HepG2 (cell line): ENCODE data around the gene PTGR1. TPM values are rescaled to one million over a fixed set of nuclear protein-coding genes. Genes with fewer than 3 reads are reported as not detected.
A peak's percentile ranks its signal among the peaks of the same experiment; 100 is the strongest.

Source experiments
- HNRNPLL ChIP-seq: fragments of 200-400 bp; formaldehyde crosslinking; IDR thresholded peaks from 2 replicates; pipeline ENCODE4 v1.6.1; 2017; ENCODE audit warnings: mild to moderate bottlenecking, low read depth, low read length; ENCODE audit not compliant: poor library complexity, severe bottlenecking
- NAIF1 ChIP-seq: sonication (generic); formaldehyde crosslinking; IDR thresholded peaks from 2 replicates; pipeline ENCODE4 v1.5.0; 2020; ENCODE audit warnings: mild to moderate bottlenecking, missing genetic modification reagents, borderline replicate concordance
- RBFOX2 ChIP-seq: fragments of 200-400 bp; formaldehyde crosslinking; IDR thresholded peaks from 2 replicates; pipeline ENCODE4 v1.6.1; 2017; ENCODE audit warnings: low read depth, mild to moderate bottlenecking, low read length
- SYNCRIP ChIP-seq: fragments of 200-400 bp; formaldehyde crosslinking; IDR thresholded peaks from 2 replicates; pipeline ENCODE4 v1.6.1; 2018; ENCODE audit warnings: mild to moderate bottlenecking, low read depth, low read length; ENCODE audit not compliant: insufficient read depth
- ZFP62 ChIP-seq: sonication (generic); formaldehyde crosslinking; IDR thresholded peaks from 2 replicates; pipeline ENCODE4 v1.4.0; 2020; ENCODE audit warnings: missing genetic modification reagents
- ZFX ChIP-seq: sonication (generic); formaldehyde crosslinking; IDR thresholded peaks from 2 replicates; pipeline ENCODE4 v1.4.0; 2020; ENCODE audit warnings: mild to moderate bottlenecking, low read depth, missing genetic modification reagents, moderate library complexity
- ZKSCAN1 ChIP-seq: fragments of 150-350 bp; IDR thresholded peaks from 2 replicates; pipeline ENCODE4 v1.6.1; 2014; ENCODE audit warnings: low read length
- ZMYM4 ChIP-seq: sonication (generic); formaldehyde crosslinking; IDR thresholded peaks from 2 replicates; pipeline ENCODE4 v1.8.1; 2023; ENCODE audit warnings: mild to moderate bottlenecking, missing genetic modification reagents
- ZNF235 ChIP-seq: sonication (generic); formaldehyde crosslinking; IDR thresholded peaks from 2 replicates; pipeline ENCODE4 v1.8.1; 2023; ENCODE audit warnings: mild to moderate bottlenecking, missing genetic modification reagents, borderline replicate concordance
- ZNF550 ChIP-seq: sonication (generic); formaldehyde crosslinking; IDR thresholded peaks from 2 replicates; pipeline ENCODE4 v1.4.0; 2020; ENCODE audit warnings: mild to moderate bottlenecking, missing genetic modification reagents, borderline replicate concordance
- ZNF761 ChIP-seq: sonication (generic); formaldehyde crosslinking; conservative IDR thresholded peaks from 2 replicates; pipeline ENCODE4 v1.4.0; 2020; ENCODE audit warnings: mild to moderate bottlenecking, missing genetic modification reagents
- ZSCAN12 ChIP-seq: sonication (generic); formaldehyde crosslinking; IDR thresholded peaks from 2 replicates; pipeline ENCODE4 v1.9.0; 2021; ENCODE audit warnings: mild to moderate bottlenecking, missing genetic modification reagents
- polyA plus RNA-seq, 8 experiments: library from polyadenylated mRNA; depleted of rRNA in 3 of 8; stranded (reverse) in 7 of 8; unstranded in 1 of 8; fragments of >200 nt; fragmentation: Illumina TruSeq in 4 of 8; extraction: Trizol in 4 of 8; gene quantifications; 2 replicates each; pipeline versions ENCODE4 v1.2.1 to v1.2.3, GENCODE V29; 2011 to 2016; ENCODE audit warnings: low read depth in 4 of 8, missing spikeins in 1 of 8, mixed read lengths in 1 of 8; ENCODE audit not compliant: insufficient read depth in 1 of 8
- total RNA-seq, 5 experiments: library from RNA; depleted of rRNA; stranded (reverse); fragments of >200 nt; fragmentation: Illumina TruSeq; extraction: Trizol; gene quantifications; 2 replicates each; pipeline ENCODE4 v1.2.3, GENCODE V29; 2016; ENCODE audit warnings: low read depth in 1 of 5
- TF ChIP-seq, protein P1 (sequence below): sonication (generic); formaldehyde crosslinking; IDR thresholded peaks from 2 replicates; pipeline ENCODE4 v1.4.0; 2020; ENCODE audit warnings: mild to moderate bottlenecking, missing genetic modification reagents
- TF ChIP-seq, protein P2 (sequence below): sonication (generic); formaldehyde crosslinking; IDR thresholded peaks from 2 replicates; pipeline ENCODE4 v1.5.1; 2020; ENCODE audit warnings: missing genetic modification reagents, mild to moderate bottlenecking, borderline replicate concordance
- TF ChIP-seq, protein P3 (sequence below): sonication (generic); formaldehyde crosslinking; IDR thresholded peaks from 2 replicates; pipeline ENCODE4 v1.9.0; 2022; ENCODE audit warnings: missing genetic modification reagents, mild to moderate bottlenecking, borderline replicate concordance
- TF ChIP-seq, protein P4 (sequence below): sonication (generic); formaldehyde crosslinking; IDR thresholded peaks from 2 replicates; pipeline ENCODE4 v1.4.0; 2020; ENCODE audit warnings: low read depth, missing genetic modification reagents
- TF ChIP-seq, protein P5 (sequence below): sonication (generic); formaldehyde crosslinking; IDR thresholded peaks from 2 replicates; pipeline ENCODE4 v1.4.0; 2020; ENCODE audit warnings: missing genetic modification reagents

Gene PTGR1
- total and polyA plus RNA-seq, 2 of the 13 experiments (the other 11 are each of a cell fraction or from before 2014, with no cell fraction given): 6.0 to 15.8 TPM

DNA sequence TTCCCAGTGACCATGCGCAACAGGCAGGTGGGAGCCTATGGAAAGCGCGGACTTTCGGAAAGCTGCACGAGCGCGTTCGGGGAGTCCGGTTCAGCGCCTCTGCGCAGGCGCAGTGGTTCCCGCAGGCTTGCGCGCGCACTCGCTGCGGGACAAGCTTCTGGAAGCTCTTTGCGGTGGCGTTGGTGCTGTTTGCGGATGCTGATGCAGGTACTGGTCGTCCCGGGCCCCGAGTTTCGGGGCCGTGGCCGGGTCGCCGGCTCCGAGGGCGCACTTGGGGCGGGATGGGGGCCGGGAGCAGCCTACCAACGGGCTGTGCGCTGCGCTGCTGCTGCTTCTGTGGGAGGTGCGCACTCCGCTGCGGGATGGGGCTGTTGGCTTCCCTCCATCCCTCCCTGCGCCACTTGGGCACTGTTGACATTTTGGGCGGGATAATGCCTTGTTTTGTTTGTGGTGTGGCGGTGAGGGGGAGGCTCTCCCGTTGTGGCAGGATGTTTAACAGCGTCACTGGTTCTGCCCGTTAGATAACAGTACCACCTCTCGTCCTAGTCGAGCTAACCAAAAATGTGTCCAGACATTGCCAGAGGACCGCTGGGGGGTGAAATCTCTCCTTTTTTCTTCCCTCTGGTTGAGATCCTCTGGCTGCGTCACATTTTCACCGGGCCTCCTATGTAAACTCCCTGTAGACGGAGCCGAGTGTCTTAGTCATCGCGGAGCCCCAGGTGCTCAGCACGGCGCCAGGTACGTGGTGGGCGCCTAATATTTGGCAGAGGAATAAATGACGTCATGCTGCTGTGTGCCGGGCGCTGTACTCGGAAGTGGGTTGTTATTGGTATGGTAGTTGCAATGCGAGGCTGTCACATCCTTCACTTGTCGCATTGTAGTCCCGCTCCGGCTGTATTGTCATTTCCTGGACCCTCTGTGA, 74.1 kb downstream of the PTGR1 start, which contains the start of gene ZNF483 (continued):
- TF ChIP-seq, protein P1, sequence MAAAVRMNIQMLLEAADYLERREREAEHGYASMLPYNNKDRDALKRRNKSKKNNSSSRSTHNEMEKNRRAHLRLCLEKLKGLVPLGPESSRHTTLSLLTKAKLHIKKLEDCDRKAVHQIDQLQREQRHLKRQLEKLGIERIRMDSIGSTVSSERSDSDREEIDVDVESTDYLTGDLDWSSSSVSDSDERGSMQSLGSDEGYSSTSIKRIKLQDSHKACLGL (CRISPR knock-in tag): peak; percentile 61; the same call in 1 of the 2 replicates
- TF ChIP-seq ZFP62 (CRISPR knock-in tag): no peak
- 0 out of 2 replicates have a peak, but pooled peaks have one; percentile 39 for TF ChIP-seq ZNF550
- no peak for TF ChIP-seq SYNCRIP
- peak; percentile 94 for TF ChIP-seq HNRNPLL
- peak; percentile 18; the same call in 1 of the 2 replicates for TF ChIP-seq ZMYM4 (CRISPR knock-in tag)
- TF ChIP-seq, protein P2, sequence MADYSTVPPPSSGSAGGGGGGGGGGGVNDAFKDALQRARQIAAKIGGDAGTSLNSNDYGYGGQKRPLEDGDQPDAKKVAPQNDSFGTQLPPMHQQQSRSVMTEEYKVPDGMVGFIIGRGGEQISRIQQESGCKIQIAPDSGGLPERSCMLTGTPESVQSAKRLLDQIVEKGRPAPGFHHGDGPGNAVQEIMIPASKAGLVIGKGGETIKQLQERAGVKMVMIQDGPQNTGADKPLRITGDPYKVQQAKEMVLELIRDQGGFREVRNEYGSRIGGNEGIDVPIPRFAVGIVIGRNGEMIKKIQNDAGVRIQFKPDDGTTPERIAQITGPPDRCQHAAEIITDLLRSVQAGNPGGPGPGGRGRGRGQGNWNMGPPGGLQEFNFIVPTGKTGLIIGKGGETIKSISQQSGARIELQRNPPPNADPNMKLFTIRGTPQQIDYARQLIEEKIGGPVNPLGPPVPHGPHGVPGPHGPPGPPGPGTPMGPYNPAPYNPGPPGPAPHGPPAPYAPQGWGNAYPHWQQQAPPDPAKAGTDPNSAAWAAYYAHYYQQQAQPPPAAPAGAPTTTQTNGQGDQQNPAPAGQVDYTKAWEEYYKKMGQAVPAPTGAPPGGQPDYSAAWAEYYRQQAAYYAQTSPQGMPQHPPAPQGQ (CRISPR knock-in tag): no peak
- TF ChIP-seq NAIF1 (CRISPR knock-in tag): peak; percentile 75; the same call in 1 of the 2 replicates
- TF ChIP-seq, protein P3, sequence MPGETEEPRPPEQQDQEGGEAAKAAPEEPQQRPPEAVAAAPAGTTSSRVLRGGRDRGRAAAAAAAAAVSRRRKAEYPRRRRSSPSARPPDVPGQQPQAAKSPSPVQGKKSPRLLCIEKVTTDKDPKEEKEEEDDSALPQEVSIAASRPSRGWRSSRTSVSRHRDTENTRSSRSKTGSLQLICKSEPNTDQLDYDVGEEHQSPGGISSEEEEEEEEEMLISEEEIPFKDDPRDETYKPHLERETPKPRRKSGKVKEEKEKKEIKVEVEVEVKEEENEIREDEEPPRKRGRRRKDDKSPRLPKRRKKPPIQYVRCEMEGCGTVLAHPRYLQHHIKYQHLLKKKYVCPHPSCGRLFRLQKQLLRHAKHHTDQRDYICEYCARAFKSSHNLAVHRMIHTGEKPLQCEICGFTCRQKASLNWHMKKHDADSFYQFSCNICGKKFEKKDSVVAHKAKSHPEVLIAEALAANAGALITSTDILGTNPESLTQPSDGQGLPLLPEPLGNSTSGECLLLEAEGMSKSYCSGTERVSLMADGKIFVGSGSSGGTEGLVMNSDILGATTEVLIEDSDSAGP: peak; percentile 73; the same call in 1 of the 2 replicates
- TF ChIP-seq ZNF761 (CRISPR knock-in tag): 0 out of 2 replicates have a peak, but pooled peaks have one; percentile 39
- TF ChIP-seq ZSCAN12 (CRISPR knock-in tag): 0 out of 2 replicates have a peak, but pooled peaks have one; percentile 47
- no peak for TF ChIP-seq ZNF235 (CRISPR knock-in tag)
- TF ChIP-seq, protein P4, sequence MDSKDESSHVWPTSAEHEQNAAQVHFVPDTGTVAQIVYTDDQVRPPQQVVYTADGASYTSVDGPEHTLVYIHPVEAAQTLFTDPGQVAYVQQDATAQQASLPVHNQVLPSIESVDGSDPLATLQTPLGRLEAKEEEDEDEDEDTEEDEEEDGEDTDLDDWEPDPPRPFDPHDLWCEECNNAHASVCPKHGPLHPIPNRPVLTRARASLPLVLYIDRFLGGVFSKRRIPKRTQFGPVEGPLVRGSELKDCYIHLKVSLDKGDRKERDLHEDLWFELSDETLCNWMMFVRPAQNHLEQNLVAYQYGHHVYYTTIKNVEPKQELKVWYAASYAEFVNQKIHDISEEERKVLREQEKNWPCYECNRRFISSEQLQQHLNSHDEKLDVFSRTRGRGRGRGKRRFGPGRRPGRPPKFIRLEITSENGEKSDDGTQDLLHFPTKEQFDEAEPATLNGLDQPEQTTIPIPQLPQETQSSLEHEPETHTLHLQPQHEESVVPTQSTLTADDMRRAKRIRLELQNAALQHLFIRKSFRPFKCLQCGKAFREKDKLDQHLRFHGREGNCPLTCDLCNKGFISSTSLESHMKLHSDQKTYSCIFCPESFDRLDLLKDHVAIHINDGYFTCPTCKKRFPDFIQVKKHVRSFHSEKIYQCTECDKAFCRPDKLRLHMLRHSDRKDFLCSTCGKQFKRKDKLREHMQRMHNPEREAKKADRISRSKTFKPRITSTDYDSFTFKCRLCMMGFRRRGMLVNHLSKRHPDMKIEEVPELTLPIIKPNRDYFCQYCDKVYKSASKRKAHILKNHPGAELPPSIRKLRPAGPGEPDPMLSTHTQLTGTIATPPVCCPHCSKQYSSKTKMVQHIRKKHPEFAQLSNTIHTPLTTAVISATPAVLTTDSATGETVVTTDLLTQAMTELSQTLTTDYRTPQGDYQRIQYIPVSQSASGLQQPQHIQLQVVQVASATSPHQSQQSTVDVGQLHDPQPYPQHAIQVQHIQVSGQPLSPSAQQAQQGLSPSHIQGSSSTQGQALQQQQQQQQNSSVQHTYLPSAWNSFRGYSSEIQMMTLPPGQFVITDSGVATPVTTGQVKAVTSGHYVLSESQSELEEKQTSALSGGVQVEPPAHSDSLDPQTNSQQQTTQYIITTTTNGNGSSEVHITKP (CRISPR knock-in tag): peak; percentile 14; the same call in 1 of the 2 replicates
- TF ChIP-seq ZFX (CRISPR knock-in tag): peak; percentile 6
- no peak for TF ChIP-seq ZKSCAN1
- TF ChIP-seq, protein P5, sequence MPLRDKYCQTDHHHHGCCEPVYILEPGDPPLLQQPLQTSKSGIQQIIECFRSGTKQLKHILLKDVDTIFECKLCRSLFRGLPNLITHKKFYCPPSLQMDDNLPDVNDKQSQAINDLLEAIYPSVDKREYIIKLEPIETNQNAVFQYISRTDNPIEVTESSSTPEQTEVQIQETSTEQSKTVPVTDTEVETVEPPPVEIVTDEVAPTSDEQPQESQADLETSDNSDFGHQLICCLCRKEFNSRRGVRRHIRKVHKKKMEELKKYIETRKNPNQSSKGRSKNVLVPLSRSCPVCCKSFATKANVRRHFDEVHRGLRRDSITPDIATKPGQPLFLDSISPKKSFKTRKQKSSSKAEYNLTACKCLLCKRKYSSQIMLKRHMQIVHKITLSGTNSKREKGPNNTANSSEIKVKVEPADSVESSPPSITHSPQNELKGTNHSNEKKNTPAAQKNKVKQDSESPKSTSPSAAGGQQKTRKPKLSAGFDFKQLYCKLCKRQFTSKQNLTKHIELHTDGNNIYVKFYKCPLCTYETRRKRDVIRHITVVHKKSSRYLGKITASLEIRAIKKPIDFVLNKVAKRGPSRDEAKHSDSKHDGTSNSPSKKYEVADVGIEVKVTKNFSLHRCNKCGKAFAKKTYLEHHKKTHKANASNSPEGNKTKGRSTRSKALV (CRISPR knock-in tag): peak; percentile 86; the same call in 1 of the 2 replicates
- peak; percentile 78 for TF ChIP-seq RBFOX2
